ENCODE data around the gene ARHGEF3. TPM values are rescaled to one million over a fixed set of nuclear protein-coding genes. Genes with fewer than 3 reads are reported as not detected.

The ARHGEF3 gene
- total RNA-seq, 3 donors from 2014 or later (not counting 1 experiment from before 2014, with no cell fraction given): 112 to 211 (median 135) TPM

- Histone ChIP-seq H3K4me3 (ENCODE audit: low read length) (no peak overlapping the region), H3K27me3 (ENCODE audit: control insufficient read depth, insufficient read depth, low read length) (no peaks in the 10 kb centered on the region), H3K4me1 (ENCODE audit: control insufficient read depth, insufficient read depth, low read length) (peaks cover 5% of the 10 kb centered on the region), H3K36me3 (ENCODE audit: control insufficient read depth, insufficient read depth, low read length) (no peaks in the 10 kb centered on the region), H3K27ac (ENCODE audit: low read length) (no peak overlapping the region), H3K9me3 (ENCODE audit: control insufficient read depth, insufficient read depth, low read length) (no peaks in the 10 kb centered on the region)
- Mint-ChIP-seq H3K4me1 (peaks cover 13 to 20% of the 10 kb centered on the region in 2 donors), H3K9me3 (no peaks in the 10 kb centered on the region), H3K27me3 (ENCODE audit: low read depth in 2 of 2) (no peaks in the 10 kb centered on the region), H3K36me3 (no peaks in the 10 kb centered on the region), H3K4me3 (no peak overlapping the region), H3K27ac (no peak overlapping the region)
- intact Hi-C loops (cut with micrococcal nuclease): no loop called here
- DNase-seq: no peak
- no peak for TF ChIP-seq CTCF (IDR thresholded peaks at IDR 0.05)
- ATAC-seq: no peak
Observed at GRCh38 chr3:56833022-56833421, 31.3 kb upstream of the ARHGEF3 start.

- H3K4me3 Mint-ChIP-seq: no peak overlapping the region
Observed at GRCh38 chr3:56831572-56831971, 29.8 kb upstream of the ARHGEF3 start.

GRCh38 chr3:56830884-56831283, 29.1 kb upstream of the ARHGEF3 start:
- H3K4me1 Mint-ChIP-seq: peaks cover 16 to 22% of the 10 kb centered on the region in 2 donors
- no peaks in the 10 kb centered on the region for H3K27me3 ChIP-seq (ENCODE audit: control insufficient read depth, insufficient read depth, low read length)
- TF ChIP-seq CTCF (IDR thresholded peaks at IDR 0.05): no peak
- 100% methylated on average over 2 of the region's 2 CpGs for WGBS (ENCODE audit: insufficient coverage)
- H3K4me3 Mint-ChIP-seq: no peak overlapping the region
- H3K9me3 Mint-ChIP-seq: no peaks in the 10 kb centered on the region
- DNase-seq (no peak), ATAC-seq (no peak)
- intact Hi-C loops (cut with micrococcal nuclease): no loop called here
- H3K4me3 ChIP-seq (ENCODE audit: low read length): no peak overlapping the region
- no peaks in the 10 kb centered on the region for H3K9me3 ChIP-seq (ENCODE audit: control insufficient read depth, insufficient read depth, low read length)
- no peak overlapping the region for H3K27ac Mint-ChIP-seq
- H3K27me3 Mint-ChIP-seq (ENCODE audit: low read depth in 2 of 2): no peaks in the 10 kb centered on the region
- H3K27ac ChIP-seq (ENCODE audit: low read length): no peak overlapping the region
- H3K4me1 ChIP-seq (ENCODE audit: control insufficient read depth, insufficient read depth, low read length): no peaks in the 10 kb centered on the region
- no peaks in the 10 kb centered on the region for H3K36me3 Mint-ChIP-seq
- no peaks in the 10 kb centered on the region for H3K36me3 ChIP-seq (ENCODE audit: control insufficient read depth, insufficient read depth, low read length)

More at GRCh38 chr3:56831572-56831971, 29.8 kb upstream of the ARHGEF3 start:
- no peak overlapping the region for H3K27ac Mint-ChIP-seq
- H3K9me3 ChIP-seq (ENCODE audit: control insufficient read depth, insufficient read depth, low read length): no peaks in the 10 kb centered on the region
- DNase-seq (no peak), ATAC-seq (no peak)
- H3K36me3 ChIP-seq (ENCODE audit: control insufficient read depth, insufficient read depth, low read length): no peaks in the 10 kb centered on the region
- H3K27me3 Mint-ChIP-seq (ENCODE audit: low read depth in 2 of 2): no peaks in the 10 kb centered on the region
- peaks cover 13 to 20% of the 10 kb centered on the region in 2 donors for H3K4me1 Mint-ChIP-seq
- intact Hi-C loops (cut with micrococcal nuclease): no loop called here
- H3K4me3 ChIP-seq (ENCODE audit: low read length): no peak overlapping the region
- WGBS (ENCODE audit: insufficient coverage): 95% methylated on average over 3 of the region's 3 CpGs
- no peaks in the 10 kb centered on the region for H3K9me3 Mint-ChIP-seq
- H3K27me3 ChIP-seq (ENCODE audit: control insufficient read depth, insufficient read depth, low read length): no peaks in the 10 kb centered on the region
- no peak for TF ChIP-seq CTCF (IDR thresholded peaks at IDR 0.05)
- no peaks in the 10 kb centered on the region for H3K4me1 ChIP-seq (ENCODE audit: control insufficient read depth, insufficient read depth, low read length)
- H3K27ac ChIP-seq (ENCODE audit: low read length): no peak overlapping the region
- no peaks in the 10 kb centered on the region for H3K36me3 Mint-ChIP-seq

GRCh38 chr3:56829533-56829932, 27.8 kb upstream of the ARHGEF3 start:
- WGBS (ENCODE audit: insufficient coverage): 100% methylated on average over 1 of the region's 1 CpG
- no peaks in the 10 kb centered on the region for H3K27me3 ChIP-seq (ENCODE audit: control insufficient read depth, insufficient read depth, low read length)
- Mint-ChIP-seq H3K36me3 (no peaks in the 10 kb centered on the region), H3K9me3 (no peaks in the 10 kb centered on the region), H3K27me3 (ENCODE audit: low read depth in 2 of 2) (no peaks in the 10 kb centered on the region), H3K4me1 (peaks cover 23 to 25% of the 10 kb centered on the region in 2 donors), H3K4me3 (no peak overlapping the region), H3K27ac (no peak overlapping the region)
- no peak overlapping the region for H3K27ac ChIP-seq (ENCODE audit: low read length)
- H3K4me1 ChIP-seq (ENCODE audit: control insufficient read depth, insufficient read depth, low read length): no peaks in the 10 kb centered on the region
- no peak for TF ChIP-seq CTCF (IDR thresholded peaks at IDR 0.05)
- no peak overlapping the region for H3K4me3 ChIP-seq (ENCODE audit: low read length)
- ATAC-seq (no peak), DNase-seq (no peak)
- no peaks in the 10 kb centered on the region for H3K9me3 ChIP-seq (ENCODE audit: control insufficient read depth, insufficient read depth, low read length)
- H3K36me3 ChIP-seq (ENCODE audit: control insufficient read depth, insufficient read depth, low read length): no peaks in the 10 kb centered on the region
- intact Hi-C loops (cut with micrococcal nuclease): no loop called here

Measured in natural killer cell (primary cell).